ENCODE measurements around the gene ANKRD62.
"Not testable (repeated sequence)": the region's sequence is repeated elsewhere in the genome, so short reads cannot be mapped to it uniquely, and the experiment has no call there.

Gene ANKRD62

DNA sequence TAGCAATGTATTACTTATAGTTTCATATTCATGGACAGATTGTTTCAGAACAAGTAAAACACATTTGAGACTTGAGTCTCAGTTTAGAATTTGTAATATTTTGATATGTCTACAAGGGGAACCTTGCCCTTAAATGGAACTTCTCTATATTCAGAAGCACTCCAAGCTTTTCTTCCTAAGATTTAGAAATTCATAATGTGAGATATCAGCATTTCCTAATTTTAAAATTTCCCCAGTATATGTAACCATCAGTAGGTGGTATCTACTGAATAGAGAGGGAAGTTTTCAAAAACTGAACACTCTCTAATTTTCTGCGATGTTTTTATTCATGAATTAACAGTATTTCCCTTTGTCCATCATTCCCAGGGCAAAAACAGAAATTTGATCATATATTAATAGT is 7.6 kb downstream of the ANKRD62 start:
- DNase-seq: no peak

GRCh38 chr18:12102136-12102842 is 8.6 kb downstream of the ANKRD62 start:
- DNase-seq: no peak

DNA sequence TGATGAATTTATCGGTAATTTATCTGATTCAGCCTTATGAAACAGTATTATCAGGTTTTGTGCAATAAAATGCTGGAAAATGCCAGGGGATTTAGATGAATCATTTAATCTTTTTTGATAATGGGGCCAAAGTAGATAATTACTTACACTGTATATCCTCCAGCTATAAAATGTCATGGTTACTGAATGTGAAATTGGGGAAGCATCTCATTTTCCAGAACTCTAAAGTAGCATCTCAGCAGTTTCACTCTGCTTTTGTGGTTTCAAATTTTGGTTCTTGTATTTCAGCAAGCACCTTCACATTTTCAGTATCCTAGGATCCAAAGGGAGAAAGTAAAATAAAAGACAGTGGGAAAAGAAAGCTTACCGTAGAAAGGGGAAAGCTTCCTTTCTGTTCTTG is 12.8 kb downstream of the ANKRD62 start:
- DNase-seq: no peak

DNA sequence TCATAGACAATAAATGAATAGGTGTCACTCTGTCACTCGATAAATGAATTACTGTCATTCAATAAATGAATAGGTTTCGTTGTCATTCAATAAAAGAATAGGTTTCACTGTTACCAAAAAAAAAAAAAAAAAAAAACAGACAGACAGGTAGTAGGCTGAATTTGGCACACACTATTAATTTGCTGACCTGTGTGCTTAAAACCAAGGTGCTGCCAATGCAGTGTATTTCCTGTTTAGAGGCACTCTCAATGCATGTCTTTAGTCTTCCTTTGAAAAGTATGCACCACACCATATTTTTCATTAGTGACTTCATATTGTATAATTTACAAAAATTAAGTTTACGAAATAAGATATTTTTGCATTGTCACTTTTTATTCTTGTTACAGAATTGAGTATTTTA is 16.2 kb downstream of the ANKRD62 start:
- DNase-seq: no peak

- no peak for DNase-seq
These were observed 20.5 kb downstream of the ANKRD62 start for GRCh38 chr18:12113999-12114646.

- no peak for DNase-seq
These were observed 25.7 kb downstream of the ANKRD62 start for GRCh38 chr18:12119358-12119757.

GRCh38 chr18:12121175-12122042 is 27.8 kb downstream of the ANKRD62 start:
- DNase-seq: no peak

DNA sequence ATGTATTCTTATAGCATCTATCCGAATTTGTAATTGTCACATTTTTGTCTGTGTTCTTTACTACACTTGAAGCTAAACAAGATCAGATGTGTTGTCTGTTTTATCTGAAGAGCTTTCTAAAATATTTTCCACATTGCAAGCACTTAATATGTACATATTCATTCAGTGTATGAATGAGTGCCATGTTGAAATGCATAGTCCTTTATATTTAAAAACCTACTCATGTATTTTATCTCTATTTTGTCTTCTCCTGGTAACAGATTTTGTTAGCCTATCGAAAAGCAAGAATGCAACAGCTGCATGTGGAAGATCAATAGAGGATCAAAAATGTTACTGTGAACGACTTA is 28.4 kb downstream of the ANKRD62 start:
- DNase-seq: not testable (repeated sequence)

GRCh38 chr18:12127647-12128046 is 34.0 kb downstream of the ANKRD62 start:
- not testable (repeated sequence) for DNase-seq

- DNase-seq: not testable (repeated sequence)
These were observed 45.2 kb downstream of the ANKRD62 start for GRCh38 chr18:12138831-12139230.

- not testable (repeated sequence) for DNase-seq
These were observed 47.2 kb downstream of the ANKRD62 start for GRCh38 chr18:12140866-12141265.

GRCh38 chr18:12141778-12142177 is 48.1 kb downstream of the ANKRD62 start:
- not testable (repeated sequence) for DNase-seq

DNA sequence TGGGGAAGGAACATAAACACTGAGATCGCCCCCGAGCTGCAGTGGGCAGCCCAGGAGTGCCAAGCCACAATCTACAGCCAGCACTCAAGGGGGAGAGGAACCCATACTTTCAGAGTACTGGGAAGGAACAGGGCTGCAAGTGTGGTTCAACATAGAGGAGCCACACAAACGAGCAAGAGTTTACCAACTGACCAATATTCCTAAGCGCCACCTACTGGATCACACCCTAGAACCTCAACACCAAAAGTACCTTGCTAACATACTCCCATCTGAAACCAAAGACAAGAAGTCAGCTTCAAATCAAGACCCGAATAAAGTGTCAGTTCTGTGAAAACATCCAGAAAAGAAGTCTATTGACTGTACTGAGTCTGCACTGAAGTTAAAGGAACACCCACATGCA is 55.8 kb downstream of the ANKRD62 start:
- not testable (repeated sequence) for DNase-seq

DNA sequence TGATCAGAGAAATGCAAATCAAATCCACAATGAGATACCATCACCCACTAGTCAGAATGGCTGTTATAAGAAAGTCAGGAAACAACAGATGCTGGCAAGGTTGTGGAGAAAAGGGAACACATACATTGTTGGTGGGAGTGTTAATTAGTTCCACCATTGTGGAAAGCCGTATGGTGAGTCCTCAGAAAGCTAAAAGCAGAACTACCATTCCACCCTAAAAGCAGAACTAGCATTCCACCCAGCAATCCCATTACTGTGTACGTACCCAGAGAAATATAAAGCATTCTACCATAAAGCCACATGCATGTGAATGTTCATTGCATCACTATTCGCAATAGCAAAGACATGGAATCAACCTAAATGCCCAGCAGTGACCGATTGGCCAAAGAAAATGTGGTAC is 60.7 kb downstream of the ANKRD62 start:
- no peak for DNase-seq

DNA sequence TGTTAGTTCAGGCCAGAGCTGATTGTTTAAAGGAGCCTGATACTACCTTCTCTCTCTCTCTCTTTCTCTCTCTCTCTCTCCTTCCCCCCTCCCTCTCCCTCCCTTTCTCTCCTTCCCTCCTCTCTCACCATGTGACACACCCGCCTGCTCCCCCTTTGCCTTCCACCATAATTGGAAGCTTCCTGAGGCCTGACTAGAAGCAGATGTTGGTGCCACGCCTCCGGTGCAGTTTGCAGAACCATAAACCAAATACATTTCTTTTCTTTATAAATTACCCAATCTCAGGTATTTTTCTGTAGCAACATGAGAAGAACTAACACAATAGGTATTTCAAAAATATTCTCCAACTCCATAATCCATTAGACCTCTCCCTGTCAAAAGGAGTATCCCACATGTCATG is 62.4 kb downstream of the ANKRD62 start:
- DNase-seq: no peak

- no peak for DNase-seq
These were observed 65.8 kb downstream of the ANKRD62 start for GRCh38 chr18:12159446-12159845.

- DNase-seq: no peak
These were observed 69.1 kb downstream of the ANKRD62 start for GRCh38 chr18:12162786-12163185.

DNA sequence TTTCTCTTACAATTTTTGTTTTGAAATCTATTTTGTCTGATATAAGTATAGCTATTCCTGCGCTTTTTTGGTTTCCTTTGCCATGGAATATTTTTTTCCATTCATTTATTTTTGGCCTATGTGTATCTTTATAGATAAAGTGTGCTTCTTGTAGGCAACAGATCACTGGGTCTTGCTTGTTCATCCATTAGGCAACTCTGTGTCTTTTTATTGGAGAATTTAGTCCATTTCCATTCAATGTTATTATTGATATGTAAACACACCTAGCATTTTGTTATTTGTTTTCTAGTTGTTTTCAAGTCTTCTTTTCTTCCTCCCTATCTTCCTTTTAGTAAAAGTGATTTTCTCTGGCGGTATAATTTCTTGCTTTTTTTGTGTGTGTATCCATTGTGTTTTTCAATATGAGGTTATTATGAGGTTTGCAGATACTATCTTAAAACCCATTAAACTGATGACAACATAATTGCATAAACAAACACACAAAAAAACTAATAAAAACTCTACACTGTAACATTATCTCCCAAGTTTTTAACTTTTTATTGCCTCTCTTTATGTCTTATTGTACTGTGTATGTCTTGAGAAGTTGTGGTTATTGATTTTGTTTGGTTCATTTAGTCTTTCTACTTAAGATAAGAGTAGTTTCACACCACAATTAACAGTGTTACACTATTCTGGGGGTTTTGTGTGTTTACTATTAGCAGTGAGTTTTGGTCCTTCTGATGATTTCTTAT is 71.6 kb downstream of the ANKRD62 start:
- no peak for DNase-seq
